NB4 (cell line): ENCODE data around the gene ZNF783.

Experiments
- MYC ChIP-seq: IDR thresholded peaks from 2 replicates; pipeline ENCODE4 v1.6.1; 2011; ENCODE audit warnings: low read depth, low read length
- POLR2A ChIP-seq: IDR thresholded peaks from 2 replicates; pipeline ENCODE4 v1.6.1; 2011; ENCODE audit warnings: mild to moderate bottlenecking; ENCODE audit not compliant: insufficient read length; ENCODE audit errors: extremely low read depth
- TF ChIP-seq, protein P1 (sequence below): IDR thresholded peaks from one replicate; pipeline ENCODE4 v1.5.1; 2012; ENCODE audit warnings: low read depth, low read length
- TF ChIP-seq, protein P2 (sequence below): IDR thresholded peaks from 2 replicates; pipeline ENCODE4 v1.6.1; 2011; ENCODE audit warnings: low read depth, low read length

GRCh38 chr7:149293338-149293737 is 31.3 kb downstream of the ZNF783 start:
- TF ChIP-seq POLR2A (no peak), MYC (no peak)
- TF ChIP-seq, protein P1, sequence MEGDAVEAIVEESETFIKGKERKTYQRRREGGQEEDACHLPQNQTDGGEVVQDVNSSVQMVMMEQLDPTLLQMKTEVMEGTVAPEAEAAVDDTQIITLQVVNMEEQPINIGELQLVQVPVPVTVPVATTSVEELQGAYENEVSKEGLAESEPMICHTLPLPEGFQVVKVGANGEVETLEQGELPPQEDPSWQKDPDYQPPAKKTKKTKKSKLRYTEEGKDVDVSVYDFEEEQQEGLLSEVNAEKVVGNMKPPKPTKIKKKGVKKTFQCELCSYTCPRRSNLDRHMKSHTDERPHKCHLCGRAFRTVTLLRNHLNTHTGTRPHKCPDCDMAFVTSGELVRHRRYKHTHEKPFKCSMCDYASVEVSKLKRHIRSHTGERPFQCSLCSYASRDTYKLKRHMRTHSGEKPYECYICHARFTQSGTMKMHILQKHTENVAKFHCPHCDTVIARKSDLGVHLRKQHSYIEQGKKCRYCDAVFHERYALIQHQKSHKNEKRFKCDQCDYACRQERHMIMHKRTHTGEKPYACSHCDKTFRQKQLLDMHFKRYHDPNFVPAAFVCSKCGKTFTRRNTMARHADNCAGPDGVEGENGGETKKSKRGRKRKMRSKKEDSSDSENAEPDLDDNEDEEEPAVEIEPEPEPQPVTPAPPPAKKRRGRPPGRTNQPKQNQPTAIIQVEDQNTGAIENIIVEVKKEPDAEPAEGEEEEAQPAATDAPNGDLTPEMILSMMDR = no peak
- TF ChIP-seq, protein P2, sequence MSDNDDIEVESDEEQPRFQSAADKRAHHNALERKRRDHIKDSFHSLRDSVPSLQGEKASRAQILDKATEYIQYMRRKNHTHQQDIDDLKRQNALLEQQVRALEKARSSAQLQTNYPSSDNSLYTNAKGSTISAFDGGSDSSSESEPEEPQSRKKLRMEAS = no peak
